Measurements from ENCODE around the gene ADAM12. TPM values are rescaled to one million over a fixed set of nuclear protein-coding genes. Genes with fewer than 3 reads are reported as not detected.
"Not testable (repeated sequence)": the region's sequence is repeated elsewhere in the genome, so short reads cannot be mapped to it uniquely, and the experiment has no call there.

The ADAM12 gene
- total and polyA plus RNA-seq, 2 donors (not counting 1 experiment from before 2014, with no cell fraction given): 21.0 to 56.9 TPM

- no peaks in the 10 kb centered on the region for H3K9me3 ChIP-seq (ENCODE audit: control insufficient read depth, insufficient read depth, low read depth, low read length)
- H4K20me1 ChIP-seq (ENCODE audit: control insufficient read depth, extremely low read depth, insufficient read depth, low read length): no peaks in the 10 kb centered on the region
- no peak overlapping the region for H3K9ac ChIP-seq (ENCODE audit: insufficient read depth, low read length)
- no peak for DNase-seq (ENCODE audit: low read depth in 2 of 2)
- no peaks in the 10 kb centered on the region for H3K27me3 ChIP-seq (ENCODE audit: control insufficient read depth, insufficient read depth, low read length)
- TF ChIP-seq CTCF (conservative IDR thresholded peaks at IDR 0.05 in 1 of 2, IDR thresholded peaks at IDR 0.05 in 1 of 2; ENCODE audit: low read depth in 1 of 2, low read length in 2 of 2): no peak
- TF ChIP-seq EZH2 (IDR thresholded peaks at IDR 0.05; ENCODE audit: low read length, missing control alignments): no peak
- no peaks in the 10 kb centered on the region for H3K36me3 ChIP-seq (ENCODE audit: control insufficient read depth, insufficient read depth, low read length)
- H3K4me1 ChIP-seq (ENCODE audit: control insufficient read depth, extremely low read depth, insufficient read depth, low read length): no peaks in the 10 kb centered on the region
- H3K4me3 ChIP-seq (replicated peaks in 1 of 4; ENCODE audit: control extremely low read depth in 1 of 4, insufficient read depth in 1 of 4, low read depth in 3 of 4, low read length in 4 of 4): no peak overlapping the region
- no peak overlapping the region for H2AFZ ChIP-seq (ENCODE audit: low read length)
- H3K4me2 ChIP-seq (ENCODE audit: extremely low read depth, insufficient read depth, low read length): no peak overlapping the region
- no peaks in the 10 kb centered on the region for H3K79me2 ChIP-seq (ENCODE audit: control insufficient read depth, insufficient read depth, low read length)
- H3K27ac ChIP-seq (ENCODE audit: insufficient read depth, low read length): no peak overlapping the region
These were observed 408.3 kb downstream of the ADAM12 start for GRCh38 chr10:125979976-125980375.

DNA sequence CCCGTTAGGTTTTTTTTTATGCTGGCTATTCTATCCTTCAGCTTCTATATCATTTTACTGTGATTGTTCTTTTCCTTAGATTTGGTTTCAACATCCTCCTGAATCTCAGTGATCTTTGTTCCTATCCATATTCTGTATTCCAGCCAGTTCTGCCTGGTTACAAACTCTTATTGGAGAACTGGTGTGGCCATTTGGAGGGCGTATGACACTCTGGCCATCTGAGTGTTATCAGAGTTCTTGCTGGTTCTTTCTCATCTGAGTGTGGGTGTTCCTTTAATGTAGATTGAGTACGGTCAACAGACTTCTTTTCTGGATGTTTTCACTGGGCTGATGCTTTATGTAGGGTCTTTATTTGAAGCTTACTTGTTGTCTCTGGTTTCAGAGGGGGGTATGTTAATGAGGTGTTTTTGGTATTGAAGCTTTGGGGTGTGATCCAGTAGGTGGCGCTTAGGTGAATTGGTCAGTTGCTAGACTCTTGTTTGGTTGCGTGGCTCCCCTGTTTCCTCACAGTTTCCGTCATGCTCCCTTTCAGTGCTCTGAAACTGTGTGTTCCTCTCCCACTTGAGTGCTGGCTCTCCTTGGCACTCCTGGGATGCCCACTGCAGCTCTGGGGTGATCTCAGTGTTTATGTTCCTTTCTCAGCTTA is 411.2 kb downstream of the ADAM12 start:
- Histone ChIP-seq H2AFZ (ENCODE audit: low read length) (no peak overlapping the region), H3K27ac (ENCODE audit: insufficient read depth, low read length) (no peak overlapping the region), H4K20me1 (ENCODE audit: control insufficient read depth, extremely low read depth, insufficient read depth, low read length) (no peaks in the 10 kb centered on the region), H3K36me3 (ENCODE audit: control insufficient read depth, insufficient read depth, low read length) (no peaks in the 10 kb centered on the region), H3K27me3 (ENCODE audit: control insufficient read depth, insufficient read depth, low read length) (no peaks in the 10 kb centered on the region), H3K9ac (ENCODE audit: insufficient read depth, low read length) (no peak overlapping the region), H3K9me3 (ENCODE audit: control insufficient read depth, insufficient read depth, low read depth, low read length) (no peaks in the 10 kb centered on the region), H3K4me3 (replicated peaks in 1 of 4; ENCODE audit: control extremely low read depth in 1 of 4, insufficient read depth in 1 of 4, low read depth in 3 of 4, low read length in 4 of 4) (no peak overlapping the region), H3K4me1 (ENCODE audit: control insufficient read depth, extremely low read depth, insufficient read depth, low read length) (peaks cover 4% of the 10 kb centered on the region), H3K4me2 (ENCODE audit: extremely low read depth, insufficient read depth, low read length) (no peak overlapping the region), H3K79me2 (ENCODE audit: control insufficient read depth, insufficient read depth, low read length) (no peaks in the 10 kb centered on the region)
- no peak for TF ChIP-seq CTCF (conservative IDR thresholded peaks at IDR 0.05 in 1 of 2, IDR thresholded peaks at IDR 0.05 in 1 of 2; ENCODE audit: low read depth in 1 of 2, low read length in 2 of 2)
- no peak for TF ChIP-seq EZH2 (IDR thresholded peaks at IDR 0.05; ENCODE audit: low read length, missing control alignments)
- no peak for DNase-seq (ENCODE audit: low read depth in 2 of 2)

- H2AFZ ChIP-seq (ENCODE audit: low read length); H3K4me2 ChIP-seq (ENCODE audit: extremely low read depth, insufficient read depth, low read length); H3K79me2 ChIP-seq (ENCODE audit: control insufficient read depth, insufficient read depth, low read length); H3K9me3 ChIP-seq (ENCODE audit: control insufficient read depth, insufficient read depth, low read depth, low read length); H3K9ac ChIP-seq (ENCODE audit: insufficient read depth, low read length); H3K4me1 ChIP-seq (ENCODE audit: control insufficient read depth, extremely low read depth, insufficient read depth, low read length); H3K27me3 ChIP-seq (ENCODE audit: control insufficient read depth, insufficient read depth, low read length); H3K36me3 ChIP-seq (ENCODE audit: control insufficient read depth, insufficient read depth, low read length); H4K20me1 ChIP-seq (ENCODE audit: control insufficient read depth, extremely low read depth, insufficient read depth, low read length); H3K27ac ChIP-seq (ENCODE audit: insufficient read depth, low read length); DNase-seq (ENCODE audit: low read depth in 2 of 2); H3K4me3 ChIP-seq (replicated peaks in 1 of 4; ENCODE audit: control extremely low read depth in 1 of 4, insufficient read depth in 1 of 4, low read depth in 3 of 4, low read length in 4 of 4): not testable (repeated sequence)
These were observed 418.1 kb downstream of the ADAM12 start for GRCh38 chr10:125970077-125970630.

Data from fibroblast of lung (primary cell).